Stimulated activated naive CD8-positive, alpha-beta T cell treated with anti-CD3 and anti-CD28 coated beads, Interleukin-15, amount 100 ng/mL, for 72 hours (primary cell): ENCODE measurements around the gene WNT8B.

ENCODE experiments used
- ATAC-seq: fragments of 150-1000 bp; cut with Tn5 transposase; 2 replicates; pipeline ENCODE4 v1.10.0; 2021; ENCODE audit warnings: mild to moderate bottlenecking, moderate library complexity
- DNase-seq, 2 donors: peaks; one replicate each; pipeline ENCODE4 v3.0.0; 2021 to 2022
- H3K27ac Mint-ChIP-seq, 2 donors: one replicate each; pipeline ENCODE4 v1.8.0; 2022; ENCODE audit warnings: mild to moderate bottlenecking in 2 of 2, mixed read lengths in 2 of 2, moderate library complexity in 2 of 2
- H3K27me3 Mint-ChIP-seq: one replicate; pipeline ENCODE4 v1.8.0; 2022; ENCODE audit warnings: mixed read lengths
- H3K4me1 Mint-ChIP-seq: one replicate; pipeline ENCODE4 v1.8.0; 2022; ENCODE audit warnings: mild to moderate bottlenecking, mixed read lengths
- H3K4me3 Mint-ChIP-seq, 2 donors: one replicate each; pipeline ENCODE4 v1.8.0; 2022; ENCODE audit warnings: mild to moderate bottlenecking in 2 of 2, mixed read lengths in 2 of 2, moderate library complexity in 1 of 2
- H3K9me3 Mint-ChIP-seq, 2 donors: one replicate each; pipeline ENCODE4 v1.8.0; 2022; ENCODE audit warnings: mixed read lengths in 2 of 2

The WNT8B gene

DNA sequence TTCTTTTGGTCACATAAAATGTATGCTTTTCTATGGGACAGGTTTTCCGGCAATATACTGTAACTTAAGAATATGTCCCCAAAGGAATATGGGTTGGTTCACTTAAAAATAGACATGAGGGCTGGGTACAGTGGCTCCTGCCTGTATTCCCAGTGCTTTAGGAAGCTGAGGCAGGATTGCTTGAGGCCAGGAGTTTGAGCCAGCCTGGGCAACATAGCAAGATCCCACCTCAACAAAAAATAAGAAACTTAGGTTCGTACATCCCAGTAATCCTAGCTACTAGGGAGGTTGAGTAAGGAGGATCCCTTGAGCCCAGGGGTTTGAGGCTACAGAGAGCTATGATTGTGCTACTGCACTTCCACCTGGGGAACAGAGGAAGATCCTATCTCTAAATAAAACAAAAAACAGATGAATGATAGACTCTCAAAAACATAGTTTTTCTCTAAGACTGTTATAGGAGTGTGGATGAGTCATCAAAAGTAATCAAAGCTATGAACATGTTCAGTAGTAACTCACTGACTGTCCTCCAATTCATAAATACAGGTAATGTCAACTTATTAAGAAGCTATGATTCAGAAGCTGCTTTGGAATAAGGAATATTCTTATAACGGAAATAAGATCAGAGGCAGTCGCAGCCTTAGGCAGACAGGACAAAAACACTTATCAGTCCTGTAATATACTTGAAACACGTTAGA, 59.4 kb downstream of the WNT8B start:
- no peak for ATAC-seq

DNA sequence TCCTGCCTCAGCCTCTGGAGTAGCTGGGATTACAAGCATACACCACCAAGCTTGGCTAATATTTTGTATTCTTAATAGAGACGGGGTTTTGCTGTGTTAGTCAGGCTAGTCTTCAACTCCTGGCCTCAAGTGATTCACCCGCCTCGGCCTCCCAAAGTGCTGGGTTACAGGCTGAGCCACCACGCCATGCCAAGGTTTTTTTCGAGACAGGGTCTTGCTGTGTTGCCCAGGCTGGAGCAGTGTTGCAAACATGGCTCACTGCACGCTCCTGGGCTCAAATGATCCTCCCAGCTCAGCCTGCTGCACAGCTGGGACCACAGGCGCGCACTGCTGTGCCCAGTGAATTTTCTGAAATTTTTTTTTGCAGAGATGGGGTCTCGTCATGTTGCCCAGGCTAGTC, 60.1 kb downstream of the WNT8B start:
- no peak overlapping the region for H3K27ac Mint-ChIP-seq
- DNase-seq (no peak), ATAC-seq (no peak)
- peaks cover 48% of the 10 kb centered on the region for H3K4me1 Mint-ChIP-seq
- no peak overlapping the region for H3K4me3 Mint-ChIP-seq
- no peaks in the 10 kb centered on the region for H3K9me3 Mint-ChIP-seq
- no peaks in the 10 kb centered on the region for H3K27me3 Mint-ChIP-seq

More for the DNA sequence above, 59.4 kb downstream of the WNT8B start:
- H3K9me3 Mint-ChIP-seq = no peaks in the 10 kb centered on the region
- H3K4me1 Mint-ChIP-seq = peaks cover 53% of the 10 kb centered on the region
- H3K27ac Mint-ChIP-seq = no peak overlapping the region
- no peak overlapping the region for H3K4me3 Mint-ChIP-seq
- H3K27me3 Mint-ChIP-seq = no peaks in the 10 kb centered on the region
- no peak for DNase-seq

DNA sequence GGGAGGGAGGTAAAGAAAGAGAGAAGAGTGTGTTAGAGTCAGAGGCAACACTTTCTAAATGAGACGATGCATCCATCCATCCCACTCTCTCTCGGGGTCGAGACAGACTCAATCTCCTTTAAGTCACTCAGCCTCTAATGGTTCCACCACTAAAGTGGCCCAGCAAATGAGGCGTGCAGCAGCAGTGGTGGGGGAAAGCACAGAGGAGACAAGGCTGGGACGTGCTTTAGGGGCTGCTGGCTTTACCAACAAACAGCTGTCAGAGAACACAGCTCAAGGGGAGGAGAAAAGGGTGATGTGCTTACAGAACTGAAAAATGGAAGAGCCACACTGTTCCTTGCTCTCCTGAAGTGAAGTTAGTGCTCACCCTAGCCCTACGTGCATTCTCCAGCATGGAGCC, 61.4 kb downstream of the WNT8B start:
- ATAC-seq (no peak), DNase-seq (no peak)
- Mint-ChIP-seq H3K27ac (no peak overlapping the region), H3K9me3 (no peaks in the 10 kb centered on the region), H3K27me3 (no peaks in the 10 kb centered on the region), H3K4me3 (no peak overlapping the region), H3K4me1 (peaks cover 35% of the 10 kb centered on the region)

DNA sequence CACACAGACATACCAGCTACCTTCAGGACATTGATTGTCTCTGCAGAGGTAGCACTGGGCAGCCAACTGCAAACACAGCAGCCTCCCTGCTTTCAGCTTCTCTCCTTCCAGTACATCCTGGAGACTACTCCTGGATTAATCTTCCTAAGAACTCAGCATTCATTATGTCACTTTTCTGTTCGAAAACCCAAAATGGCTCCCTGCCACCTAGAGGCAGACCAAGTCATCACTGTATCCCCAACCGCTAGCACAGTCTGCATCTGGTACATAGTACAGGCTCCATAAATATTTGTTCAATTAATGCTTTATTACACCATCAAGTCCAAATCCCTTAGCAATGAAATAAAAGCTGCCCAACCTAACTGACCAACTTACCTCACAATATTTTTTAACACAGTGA, 61.8 kb downstream of the WNT8B start:
- H3K27me3 Mint-ChIP-seq = no peaks in the 10 kb centered on the region
- H3K4me1 Mint-ChIP-seq = peaks cover 31% of the 10 kb centered on the region
- H3K27ac Mint-ChIP-seq = no peak overlapping the region
- H3K4me3 Mint-ChIP-seq = no peak overlapping the region
- H3K9me3 Mint-ChIP-seq = no peaks in the 10 kb centered on the region
- ATAC-seq (no peak), DNase-seq (no peak)

DNA sequence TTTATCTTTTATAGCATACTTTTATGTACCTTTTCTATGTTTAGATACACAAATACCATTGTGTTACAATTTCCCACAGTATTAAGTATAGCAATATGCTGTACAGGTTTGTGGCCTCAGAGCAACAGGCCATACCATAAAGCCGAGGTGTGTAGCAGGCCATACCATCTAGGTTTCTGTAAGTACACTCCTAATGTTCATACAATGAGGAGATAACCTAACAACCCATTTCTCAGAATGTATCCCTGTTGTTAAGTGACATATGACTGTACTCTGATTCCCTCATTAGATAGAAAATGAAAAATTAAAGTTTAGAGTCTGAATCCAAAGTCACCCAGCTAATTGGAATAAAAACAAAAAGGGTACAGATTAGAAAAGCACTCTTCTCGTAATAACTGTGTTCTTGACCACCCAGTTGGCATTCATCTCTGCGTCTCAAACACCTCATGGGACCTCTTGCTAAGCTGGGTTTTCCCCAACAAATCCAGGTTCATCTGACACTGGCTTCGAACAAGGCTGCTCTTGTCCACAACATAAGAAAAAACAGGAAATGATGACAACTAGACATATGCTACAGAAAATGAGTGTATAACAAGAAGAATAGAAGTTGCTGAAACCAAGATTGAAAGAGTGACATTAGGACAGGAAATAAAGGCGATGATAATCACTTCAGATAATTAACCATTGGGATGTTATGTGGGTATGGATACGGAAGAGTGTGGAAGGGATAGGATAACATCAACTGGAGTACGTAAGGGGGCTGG, 65.5 kb downstream of the WNT8B start:
- Mint-ChIP-seq H3K9me3 (no peaks in the 10 kb centered on the region), H3K27me3 (no peaks in the 10 kb centered on the region), H3K4me1 (peaks cover 50% of the 10 kb centered on the region), H3K27ac (peak overlapping the region; percentile 98 to 99), H3K4me3 (peak overlapping the region; percentile 96 to 97)
- DNase-seq = peak in 1 of 2 donors; percentile 54
- ATAC-seq = peak; percentile 74

DNA sequence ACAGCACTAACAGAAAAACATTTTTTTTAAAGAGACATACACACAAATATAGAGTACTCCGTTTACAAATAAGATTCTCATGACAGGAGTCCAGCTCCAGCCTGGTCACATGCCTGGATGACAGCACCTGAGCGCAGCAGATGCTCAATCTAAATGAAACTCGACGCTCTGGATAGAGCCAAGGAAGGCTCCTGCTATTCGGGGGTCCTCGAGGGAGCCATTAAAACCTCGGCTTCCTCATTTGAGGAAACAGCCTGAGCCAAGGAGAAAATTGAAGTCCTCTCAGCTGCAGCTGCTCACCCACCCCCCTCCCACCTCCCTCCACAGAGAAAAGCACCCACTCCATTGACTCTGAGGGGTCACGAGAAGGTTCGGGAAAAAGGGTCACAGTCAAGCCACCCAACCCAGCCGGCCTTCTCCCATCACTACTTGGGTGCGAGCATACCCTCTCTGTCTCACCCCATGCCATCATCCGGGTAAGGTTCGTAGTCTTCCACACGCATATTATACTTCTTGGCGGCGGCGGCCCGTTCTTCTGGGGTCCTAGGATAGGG, 66.2 kb downstream of the WNT8B start:
- H3K27ac Mint-ChIP-seq = peak overlapping the region; percentile 98 to 99
- H3K9me3 Mint-ChIP-seq = no peaks in the 10 kb centered on the region
- H3K27me3 Mint-ChIP-seq = no peaks in the 10 kb centered on the region
- no peak for DNase-seq
- H3K4me1 Mint-ChIP-seq = peaks cover 45% of the 10 kb centered on the region
- peak; percentile 24 for ATAC-seq
- H3K4me3 Mint-ChIP-seq = peak overlapping the region; percentile 96 to 97

DNA sequence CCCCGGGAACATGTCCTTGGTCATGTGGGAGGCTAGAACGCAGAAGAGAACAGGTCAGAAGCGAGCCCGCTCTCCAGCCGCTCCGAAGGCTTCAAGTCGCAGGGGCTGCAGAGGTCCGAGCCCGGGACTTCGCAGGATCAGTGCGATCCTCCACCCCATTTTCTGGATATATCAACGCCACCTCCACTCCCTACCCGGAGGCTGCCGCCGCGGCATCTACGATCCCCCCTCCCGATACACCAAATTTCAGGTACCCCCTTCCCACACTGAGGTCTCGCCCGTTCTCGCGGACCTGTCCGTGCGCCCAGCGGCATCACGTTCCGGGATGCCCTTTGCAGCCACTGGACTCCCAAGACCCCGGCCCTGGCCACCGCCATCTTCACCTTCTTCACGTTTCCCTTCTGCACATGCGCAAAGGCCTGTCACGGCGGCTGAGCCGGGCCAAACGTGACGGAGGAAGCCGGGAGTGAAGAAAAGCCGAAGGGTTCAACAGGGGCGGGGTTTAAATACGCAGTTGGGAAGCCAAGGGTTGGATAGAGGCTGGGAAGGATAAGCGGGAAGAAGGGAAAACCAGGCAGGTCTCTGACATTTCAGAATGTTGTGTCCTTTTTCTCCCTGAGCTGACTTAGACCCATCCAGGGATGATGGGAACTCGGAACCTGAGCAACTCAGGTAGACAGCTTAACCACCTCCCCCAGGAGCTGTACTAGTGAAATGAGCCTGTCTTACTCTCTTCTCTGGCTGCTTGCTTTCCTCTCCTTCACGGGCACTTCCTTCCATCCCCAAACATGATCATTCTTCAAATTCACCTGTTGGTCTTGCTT, 66.9 kb downstream of the WNT8B start, which contains the start of gene NDUFB8:
NDUFB8 (minus strand) TSS at position 397 of the 824 bp plus-strand sequence; CDS start at position 377, 20 bp downstream.
- peaks cover 39% of the 10 kb centered on the region for H3K4me1 Mint-ChIP-seq
- peak; percentile 71 for ATAC-seq
- H3K4me3 Mint-ChIP-seq = peak within 1 kb of the TSS; percentile 96 to 97
- peak; percentile 84 to 88 for DNase-seq
- H3K27me3 Mint-ChIP-seq = no peaks in the 10 kb centered on the region
- no peaks in the 10 kb centered on the region for H3K9me3 Mint-ChIP-seq
- H3K27ac Mint-ChIP-seq = peak within 1 kb of the TSS; percentile 98 to 99

DNA sequence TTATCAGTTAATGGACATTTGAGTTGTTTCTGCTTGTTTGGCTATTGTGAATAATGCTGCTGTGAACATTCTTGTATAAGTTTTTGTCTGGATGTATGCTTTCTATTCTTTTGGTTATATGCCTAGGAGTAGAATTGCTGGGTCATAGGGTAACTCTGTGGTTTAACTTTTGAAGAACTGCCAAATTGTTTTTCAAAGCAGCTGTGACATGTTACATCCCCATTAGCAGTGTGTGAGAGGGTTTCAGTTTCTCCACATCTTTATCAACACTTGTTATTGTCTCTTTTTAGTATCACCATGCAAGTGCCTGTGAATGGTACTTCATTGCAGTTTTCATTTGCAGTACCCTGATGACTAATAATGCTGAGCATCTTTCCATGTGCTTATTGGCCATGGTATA, 69.0 kb downstream of the WNT8B start:
- Mint-ChIP-seq H3K27ac (no peak overlapping the region), H3K27me3 (no peaks in the 10 kb centered on the region), H3K9me3 (no peaks in the 10 kb centered on the region)

More for the DNA sequence above, 69.0 kb downstream of the WNT8B start:
- peak; percentile 39 for ATAC-seq
- peaks cover 22% of the 10 kb centered on the region for H3K4me1 Mint-ChIP-seq
- H3K4me3 Mint-ChIP-seq = peak overlapping the region in 1 of 2 donors; percentile 64
- DNase-seq = no peak
